ENCODE results near the gene LRRC27. TPM values are rescaled to one million over a fixed set of nuclear protein-coding genes. Genes with fewer than 3 reads are reported as not detected.

Gene LRRC27
- total and polyA plus RNA-seq, 8 donors, result 2.5 to 11.1 (median 4.3) TPM

DNA sequence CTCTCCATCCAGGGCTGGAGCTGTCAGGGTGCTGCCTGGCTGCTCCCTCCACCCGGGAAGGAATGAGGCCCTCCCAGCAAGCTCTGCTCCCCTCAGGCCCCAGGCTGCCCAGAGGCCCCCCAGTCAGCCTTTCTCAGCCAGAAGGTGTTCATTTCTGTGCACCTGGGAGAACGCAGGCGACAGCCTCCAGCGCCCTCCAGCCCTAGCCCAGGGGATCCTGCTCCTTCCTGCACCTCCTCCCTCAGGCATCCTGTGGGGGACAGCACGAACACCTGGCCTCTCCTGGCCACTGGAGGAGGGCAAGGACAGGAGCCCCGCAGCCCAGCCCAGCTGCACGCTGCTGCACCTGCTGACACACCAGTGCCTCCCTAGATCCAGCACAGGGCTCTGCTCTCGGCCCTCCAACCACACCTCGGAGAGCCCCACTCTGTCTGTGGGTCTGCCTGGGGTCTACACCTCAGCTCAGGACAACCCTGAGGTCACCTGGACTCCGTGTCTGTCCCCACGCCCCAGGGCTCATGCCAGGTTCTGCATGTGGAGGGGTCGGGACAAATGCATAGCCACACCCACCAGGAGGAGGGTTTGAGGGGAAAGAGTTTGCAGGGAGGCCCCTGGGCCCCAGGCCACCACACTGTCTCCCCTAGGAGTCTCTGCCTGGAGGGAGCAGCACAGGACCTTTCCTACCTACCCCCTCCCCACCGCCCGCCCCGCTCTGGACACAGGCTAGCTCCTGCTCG, 57.6 kb downstream of the LRRC27 start:
- H3K4me3 ChIP-seq, result no peak overlapping the region
- no peaks in the 10 kb centered on the region for H3K36me3 ChIP-seq
- TF ChIP-seq CTCF (IDR thresholded peaks at IDR 0.05), result no peak
- FAIRE-seq (no peak), DNase-seq (peak; percentile 28 to 84 (median 51)), ATAC-seq (peak; percentile 37 to 63 (median 48))
- no peaks in the 10 kb centered on the region for H3K9me3 ChIP-seq
- 46 to 47% methylated on average over 14 to 16 of the region's 16 CpGs for WGBS, 2 donors
- peak overlapping the region; percentile 33 to 68 (median 50) for H3K27ac ChIP-seq
- intact Hi-C loops (cut with DNase I), result loop anchor here (5.0 to 10.0 kb wide), 3 partner anchors 63 to 255 kb away; no protein-coding TSS in a partner anchor
- peaks cover 10% of the 10 kb centered on the region in 3 donors for H3K4me1 ChIP-seq
- no peaks in the 10 kb centered on the region for H3K27me3 ChIP-seq

DNA sequence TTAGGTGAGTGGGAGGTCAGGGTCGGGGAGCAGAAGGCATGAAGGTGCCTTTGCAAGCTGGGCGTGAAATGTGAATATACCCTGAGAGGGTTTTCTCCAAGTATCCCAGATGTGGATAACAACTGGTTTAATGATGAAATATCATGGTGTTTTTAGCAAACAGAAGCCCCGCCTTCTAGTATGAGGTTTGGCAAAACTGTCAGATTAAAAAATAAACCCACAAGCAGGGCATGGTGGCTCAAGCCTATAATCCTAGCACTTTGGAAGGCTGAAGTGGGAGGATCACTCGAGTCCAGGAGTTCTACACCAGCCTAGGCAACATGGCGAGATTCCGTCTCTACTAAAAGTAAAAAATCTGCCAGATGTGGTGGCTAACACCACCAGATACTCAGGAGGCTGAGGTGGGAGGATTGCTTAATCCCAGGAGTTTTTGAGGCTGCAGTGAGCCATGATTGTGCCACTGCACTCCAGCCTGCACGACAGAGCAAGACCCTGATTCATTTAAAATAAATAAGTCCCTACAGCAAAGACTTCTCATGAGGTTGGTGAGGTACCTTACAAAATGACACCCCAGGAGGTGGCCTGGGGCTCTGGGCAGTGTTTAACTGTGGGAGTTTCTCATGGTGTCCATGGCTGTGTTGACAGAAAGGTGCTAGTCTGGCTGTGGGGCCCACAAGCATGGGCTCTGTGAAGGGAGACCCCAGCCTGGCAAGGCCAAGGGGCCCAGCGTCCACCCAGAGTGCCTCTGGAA, 58.4 kb downstream of the LRRC27 start:
- H3K27ac ChIP-seq, result peak overlapping the region in 1 of 4 donors; percentile 49
- peaks cover 10 to 11% (median 10%) of the 10 kb centered on the region in 3 donors for H3K4me1 ChIP-seq
- H3K36me3 ChIP-seq, result no peaks in the 10 kb centered on the region
- TF ChIP-seq CTCF (IDR thresholded peaks at IDR 0.05), result no peak
- no peaks in the 10 kb centered on the region for H3K9me3 ChIP-seq
- DNase-seq (peak in 1 of 6 donors; percentile 6), ATAC-seq (no peak), FAIRE-seq (no peak)
- no peak overlapping the region for H3K4me3 ChIP-seq
- WGBS, 2 donors, result 84 to 87% methylated on average over 8 of the region's 8 CpGs
- intact Hi-C loops (cut with DNase I), result loop anchor here in 2 of 3 donors (5.0 kb wide), 2 partner anchors 62 to 187 kb away; no protein-coding TSS in a partner anchor
- no peaks in the 10 kb centered on the region for H3K27me3 ChIP-seq

- WGBS, 2 donors, result 84% methylated on average over 19 of the region's 19 CpGs
- Histone ChIP-seq H3K4me1 (peaks cover 10 to 16% (median 10%) of the 10 kb centered on the region in 3 donors), H3K27ac (no peak overlapping the region), H3K27me3 (no peaks in the 10 kb centered on the region), H3K36me3 (no peaks in the 10 kb centered on the region), H3K9me3 (no peaks in the 10 kb centered on the region), H3K4me3 (no peak overlapping the region)
- no peak for FAIRE-seq
- ATAC-seq, result no peak
- peak in 3 of 6 donors; percentile 16 to 70 (median 49) for DNase-seq
- no peak for TF ChIP-seq CTCF (IDR thresholded peaks at IDR 0.05)
- intact Hi-C loops (cut with DNase I), result loop anchor here in 2 of 3 donors (5.0 kb wide), 2 partner anchors 61 to 186 kb away; no protein-coding TSS in a partner anchor
Observed at GRCh38 chr10:132390921-132391675, 59.1 kb downstream of the LRRC27 start.

DNA sequence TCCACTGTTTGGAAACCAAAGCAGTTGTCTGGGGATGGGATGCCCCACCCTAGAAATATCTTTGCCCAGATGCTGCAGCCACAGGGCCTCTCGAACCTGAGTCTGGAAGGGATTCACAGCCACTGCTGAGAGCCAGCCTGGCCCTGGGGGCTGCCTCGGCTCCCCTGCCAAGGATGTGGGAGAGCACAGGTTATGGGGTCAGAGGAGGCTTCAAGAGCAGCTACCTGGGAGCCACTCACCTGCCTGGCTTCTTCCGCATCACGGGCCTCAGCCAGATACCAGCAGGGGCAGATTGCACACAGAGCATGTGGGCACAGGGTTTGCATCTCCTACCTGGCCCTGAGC, 59.7 kb downstream of the LRRC27 start:
- no peak overlapping the region for H3K27ac ChIP-seq
- ATAC-seq (no peak), FAIRE-seq (no peak), DNase-seq (peak in 3 of 6 donors; percentile 10 to 50 (median 44))
- no peak for TF ChIP-seq CTCF (IDR thresholded peaks at IDR 0.05)
- H3K4me3 ChIP-seq, result no peak overlapping the region
- no peaks in the 10 kb centered on the region for H3K36me3 ChIP-seq
- H3K9me3 ChIP-seq, result no peaks in the 10 kb centered on the region
- WGBS, 2 donors, result 70 to 92% methylated on average over 4 of the region's 4 CpGs
- intact Hi-C loops (cut with DNase I), result loop anchor here in 2 of 3 donors (5.0 kb wide), 2 partner anchors 61 to 186 kb away; no protein-coding TSS in a partner anchor
- H3K27me3 ChIP-seq, result no peaks in the 10 kb centered on the region
- H3K4me1 ChIP-seq, result peaks cover 10 to 16% (median 10%) of the 10 kb centered on the region in 3 donors

Measured in pancreas (tissue), 10 donors.